K562 (cell line): ENCODE results near the gene TMEM217. TPM values are rescaled to one million over a fixed set of nuclear protein-coding genes. Genes with fewer than 3 reads are reported as not detected.

ENCODE experiments used
- BHLHE40 ChIP-seq: IDR thresholded peaks from 2 replicates; pipeline ENCODE4 v1.6.1; 2011; ENCODE audit warnings: low read length, improper control_type of control experiment
- CEBPZ ChIP-seq: fragments of 150-350 bp; IDR thresholded peaks from 2 replicates; pipeline ENCODE4 v1.6.1; 2014; ENCODE audit warnings: low read depth, mild to moderate bottlenecking, low read length, borderline replicate concordance
- E2F8 ChIP-seq: fragments of 450-650 bp; IDR thresholded peaks from 2 replicates; pipeline ENCODE4 v1.7.1; 2018; ENCODE audit warnings: mild to moderate bottlenecking, low read depth; ENCODE audit not compliant: partially characterized antibody
- ETV5 ChIP-seq: sonication (generic); formaldehyde crosslinking; IDR thresholded peaks from 2 replicates; pipeline ENCODE4 v1.4.0; 2020; ENCODE audit warnings: low read depth, mild to moderate bottlenecking, missing genetic modification reagents
- MAFK ChIP-seq: IDR thresholded peaks from 2 replicates; pipeline ENCODE4 v1.6.1; 2011; ENCODE audit warnings: low read length, improper control_type of control experiment
- MCM3 ChIP-seq: fragments of 450-650 bp; IDR thresholded peaks from 2 replicates; pipeline ENCODE4 v1.6.1; 2016
- MED1 ChIP-seq: sonication (generic); formaldehyde crosslinking; IDR thresholded peaks from 2 replicates; pipeline ENCODE4 v1.8.1; 2023; ENCODE audit warnings: missing genetic modification reagents, borderline replicate concordance
- MEF2D ChIP-seq: conservative IDR thresholded peaks from 2 replicates; pipeline ENCODE4 v1.6.1; 2016; ENCODE audit warnings: low read depth, missing genetic modification characterization, missing compliant biosample characterization
- NFIX ChIP-seq: fragments of 250-450 bp; sonication (Bioruptor Pico); IDR thresholded peaks from 2 replicates; pipeline ENCODE4 v1.4.0; 2020; ENCODE audit warnings: low read depth, mild to moderate bottlenecking, moderate library complexity
- NFYB ChIP-seq: IDR thresholded peaks from 2 replicates; pipeline ENCODE4 v1.6.1; 2011; ENCODE audit warnings: mild to moderate bottlenecking, moderate library complexity; ENCODE audit not compliant: insufficient read length; ENCODE audit errors: extremely low read depth
- PKNOX1 ChIP-seq: fragments of 450-650 bp; IDR thresholded peaks from 2 replicates; pipeline ENCODE4 v1.6.1; 2016
- POLR2AphosphoS2 ChIP-seq: IDR thresholded peaks from 2 replicates; pipeline ENCODE4 v1.6.1; 2012; ENCODE audit warnings: low read length, improper control_type of control experiment
- POLR3G ChIP-seq: IDR thresholded peaks from 2 replicates; pipeline ENCODE4 v1.6.1; 2011; ENCODE audit not compliant: insufficient read length, insufficient replicate concordance; ENCODE audit errors: extremely low read depth
- SRSF9 ChIP-seq: fragments of 200-400 bp; formaldehyde crosslinking; IDR thresholded peaks from 2 replicates; pipeline ENCODE4 v1.6.1; 2017; ENCODE audit warnings: low read depth, low read length, borderline replicate concordance
- ZKSCAN8 ChIP-seq: fragments of 200-800 bp; sonication (Bioruptor generic); IDR thresholded peaks from 2 replicates; pipeline ENCODE4 v1.6.1; 2016; ENCODE audit warnings: missing genetic modification characterization, missing compliant biosample characterization
- ZNF57 ChIP-seq: fragments of 450-650 bp; formaldehyde crosslinking; IDR thresholded peaks from 2 replicates; pipeline ENCODE4 v1.4.0; 2020; ENCODE audit warnings: mild to moderate bottlenecking, moderate library complexity
- ZNF699 ChIP-seq: fragments of 250-450 bp; sonication (Bioruptor Pico); IDR thresholded peaks from 2 replicates; pipeline ENCODE4 v1.8.0; 2021; ENCODE audit warnings: mild to moderate bottlenecking, moderate library complexity; ENCODE audit not compliant: insufficient replicate concordance
- polyA plus RNA-seq, 8 experiments: library from polyadenylated mRNA; depleted of rRNA in 4 of 8; stranded (reverse) in 5 of 8; unstranded in 3 of 8; fragments of >200 nt; fragmentation: Nextera tagmentation in 2 of 8; fragmentation: Illumina TruSeq in 1 of 8; extraction: Ambion mirVana in 2 of 8; extraction: Trizol in 1 of 8; gene quantifications; 2 replicates each; pipeline versions ENCODE4 v1.2.1 to v1.2.3, GENCODE V29; 2011 to 2014; ENCODE audit warnings: inconsistent platforms in 1 of 8, missing spikeins in 1 of 8
- total RNA-seq, 7 experiments: library from RNA; depleted of rRNA in 6 of 7; stranded (reverse); fragments of >200 nt in 6 of 7; fragmentation: Illumina TruSeq in 2 of 7; extraction: Trizol in 2 of 7; gene quantifications; 2 replicates each; pipeline versions ENCODE4 v1.2.1 to v1.2.3, GENCODE V29; 2011 to 2021; ENCODE audit warnings: low replicate concordance in 1 of 7
- TF ChIP-seq, protein P1 (sequence below): fragments of 450-650 bp; IDR thresholded peaks from 2 replicates; pipeline ENCODE4 v1.6.1; 2014; ENCODE audit warnings: low read depth, mild to moderate bottlenecking, moderate library complexity, borderline replicate concordance

TMEM217 gene
- total and polyA plus RNA-seq, 9 of the 15 experiments (the other 6 are each of a cell fraction or from before 2014, with no cell fraction given): 1.3 to 8.0 (median 1.9) TPM

- 0 out of 2 replicates have a peak, but pooled peaks have one; percentile 16 for TF ChIP-seq MEF2D
- no peak for TF ChIP-seq MCM3
- TF ChIP-seq MAFK: no peak
- no peak for TF ChIP-seq NFIX (CRISPR knock-in tag)
- TF ChIP-seq, protein P1, sequence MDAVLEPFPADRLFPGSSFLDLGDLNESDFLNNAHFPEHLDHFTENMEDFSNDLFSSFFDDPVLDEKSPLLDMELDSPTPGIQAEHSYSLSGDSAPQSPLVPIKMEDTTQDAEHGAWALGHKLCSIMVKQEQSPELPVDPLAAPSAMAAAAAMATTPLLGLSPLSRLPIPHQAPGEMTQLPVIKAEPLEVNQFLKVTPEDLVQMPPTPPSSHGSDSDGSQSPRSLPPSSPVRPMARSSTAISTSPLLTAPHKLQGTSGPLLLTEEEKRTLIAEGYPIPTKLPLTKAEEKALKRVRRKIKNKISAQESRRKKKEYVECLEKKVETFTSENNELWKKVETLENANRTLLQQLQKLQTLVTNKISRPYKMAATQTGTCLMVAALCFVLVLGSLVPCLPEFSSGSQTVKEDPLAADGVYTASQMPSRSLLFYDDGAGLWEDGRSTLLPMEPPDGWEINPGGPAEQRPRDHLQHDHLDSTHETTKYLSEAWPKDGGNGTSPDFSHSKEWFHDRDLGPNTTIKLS: no peak
- peak; percentile 78; the same call in 1 of the 2 replicates for TF ChIP-seq ETV5 (CRISPR knock-in tag)
- TF ChIP-seq E2F8: peak; percentile 49
- TF ChIP-seq BHLHE40: no peak; the same call in 1 of the 2 replicates
- 0 out of 2 replicates have a peak, but pooled peaks have one; percentile 68 for TF ChIP-seq MED1 (CRISPR knock-in tag)
- TF ChIP-seq ZNF699 (CRISPR knock-in tag): no peak
- TF ChIP-seq ZKSCAN8: no peak
- no peak for TF ChIP-seq PKNOX1
- no peak for TF ChIP-seq POLR3G
- TF ChIP-seq POLR2AphosphoS2: peak; percentile 24; the same call in 1 of the 2 replicates
- TF ChIP-seq ZNF57: no peak
- peak; percentile 93 for TF ChIP-seq NFYB
- no peak for TF ChIP-seq SRSF9
- no peak for TF ChIP-seq CEBPZ
These were observed at the start of gene TMEM217, which contains the start of gene TBC1D22B (continued) for GRCh38 chr6:37257634-37258404.
